AG10803 (cell line): Measurements from ENCODE around the gene ZNF236.

Experiments used
- DNase-seq: peaks from one replicate; pipeline ENCODE4 v3.0.0; 2010; ENCODE audit warnings: low read depth
- H3K4me3 ChIP-seq: 2 replicates; pipeline ENCODE4 v1.5.1; 2011; ENCODE audit warnings: mild to moderate bottlenecking, low read length, control low read depth
- CTCF ChIP-seq: conservative IDR thresholded peaks from 2 replicates; pipeline ENCODE4 v1.5.1; 2011; ENCODE audit warnings: mild to moderate bottlenecking, low read length, control low read depth, inconsistent platforms

Gene ZNF236

DNA sequence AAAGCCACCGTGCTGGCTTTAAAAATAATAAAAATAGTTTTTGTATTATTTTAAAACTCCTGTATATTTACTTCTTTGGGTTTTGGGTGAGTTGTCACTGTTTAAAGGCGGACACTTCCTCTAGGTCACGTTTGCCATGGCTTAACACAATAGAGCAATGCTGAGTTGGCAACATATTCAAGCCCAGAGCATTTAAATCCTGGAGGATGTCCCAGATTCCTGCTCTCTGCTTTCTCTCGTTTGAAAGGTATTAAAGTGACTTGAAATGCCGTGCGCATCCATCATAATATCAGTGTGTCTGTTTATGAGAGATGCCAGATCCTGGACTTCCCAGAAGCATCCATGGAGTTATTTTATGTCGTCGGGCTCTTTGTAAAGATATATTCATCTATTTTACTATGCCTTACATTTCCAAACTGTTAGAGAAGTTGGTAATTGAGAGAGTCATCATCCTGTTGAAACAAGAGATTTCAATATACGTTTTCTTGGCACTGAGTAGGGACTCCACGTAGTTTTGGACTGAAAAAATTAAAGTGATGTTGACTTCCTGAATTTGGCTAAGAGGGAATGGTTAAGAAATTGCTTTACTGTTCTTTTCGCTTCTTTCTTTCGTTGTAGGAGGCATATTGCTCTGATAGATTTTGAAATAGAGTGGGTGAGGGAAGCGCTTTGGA is 150.6 kb downstream of the ZNF236 start:
- no peak overlapping the region for H3K4me3 ChIP-seq
- no peak for DNase-seq
- no peak for TF ChIP-seq CTCF

- no peak overlapping the region for H3K4me3 ChIP-seq
- no peak for TF ChIP-seq CTCF
- no peak for DNase-seq
Measured at GRCh38 chr18:76973520-76974266, 151.3 kb downstream of the ZNF236 start.

DNA sequence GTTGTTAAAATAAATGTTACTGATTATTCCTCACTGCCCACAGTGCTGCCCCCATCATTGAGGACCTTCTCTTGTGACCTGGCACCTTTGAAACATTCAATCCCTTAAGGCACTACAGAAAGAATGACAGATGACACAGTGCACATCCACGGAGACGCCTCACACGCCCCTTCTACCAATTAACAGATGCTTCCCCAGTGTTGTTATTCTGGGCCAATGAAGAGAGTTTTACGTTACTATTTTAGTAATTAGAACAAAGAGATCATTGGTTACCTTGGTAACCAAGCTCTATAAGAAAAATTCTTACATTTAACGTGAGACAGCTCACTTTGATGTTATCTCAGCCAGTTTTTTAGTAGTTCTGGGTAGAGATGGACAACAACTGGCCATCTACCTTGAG is 152.0 kb downstream of the ZNF236 start:
- no peak for TF ChIP-seq CTCF
- DNase-seq: no peak

GRCh38 chr18:76975577-76976110 is 153.3 kb downstream of the ZNF236 start:
- no peak for DNase-seq
- no peak for TF ChIP-seq CTCF
- H3K4me3 ChIP-seq: no peak overlapping the region

More for the DNA sequence above, 152.0 kb downstream of the ZNF236 start:
- H3K4me3 ChIP-seq: no peak overlapping the region

DNA sequence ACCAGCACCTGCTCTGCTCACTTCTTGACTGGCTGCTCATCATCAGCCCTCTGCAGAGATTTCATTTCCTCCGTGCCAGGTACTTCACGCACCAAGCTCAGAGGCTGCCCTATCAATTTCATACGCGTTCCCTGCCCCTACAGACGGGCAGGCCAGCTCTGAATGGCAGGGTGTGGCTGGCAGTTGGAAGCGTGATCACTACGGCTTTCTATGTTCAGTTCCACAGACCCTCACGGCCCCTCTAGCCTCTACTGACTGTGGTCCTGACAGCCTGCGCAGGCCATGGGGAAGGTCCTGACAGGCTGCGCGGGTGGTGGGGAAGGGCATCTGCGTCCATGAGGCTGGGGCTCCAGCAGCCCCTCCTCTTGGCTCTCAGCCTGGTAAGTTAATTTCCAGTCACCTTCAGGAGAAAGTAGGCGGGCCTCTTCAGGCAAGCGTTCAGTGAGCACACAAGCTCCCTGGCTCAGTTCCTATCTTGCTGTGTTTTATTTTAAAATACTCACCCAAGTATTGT is 154.8 kb downstream of the ZNF236 start:
- DNase-seq: no peak
- no peak overlapping the region for H3K4me3 ChIP-seq
- TF ChIP-seq CTCF: no peak

GRCh38 chr18:76977684-76978232 is 155.4 kb downstream of the ZNF236 start:
- no peak overlapping the region for H3K4me3 ChIP-seq
- DNase-seq: no peak
- no peak for TF ChIP-seq CTCF
